HAP-1 (cell line): ENCODE measurements around the gene RANBP10.

ENCODE experiments used
- DNase-seq, 2 experiments: peaks; one replicate each; pipeline ENCODE4 v3.0.0-alpha.2; 2016 to 2020; ENCODE audit warnings: low spot score in 2 of 2
- H3K27me3 ChIP-seq: fragments of 250-450 bp; sonication (Bioruptor Pico); 2 replicates; pipeline ENCODE4 v1.5.1; 2020; ENCODE audit warnings: low read depth, mild to moderate bottlenecking, moderate library complexity
- H3K36me3 ChIP-seq: fragments of 250-450 bp; sonication (Bioruptor Pico); replicated peaks from 2 replicates; pipeline ENCODE4 v1.5.1; 2020; ENCODE audit warnings: mild to moderate bottlenecking
- H3K4me1 ChIP-seq: fragments of 250-450 bp; sonication (Bioruptor Pico); 2 replicates; pipeline ENCODE4 v1.5.1; 2020; ENCODE audit warnings: mild to moderate bottlenecking
- H3K4me3 ChIP-seq: fragments of 250-450 bp; sonication (Bioruptor Pico); 2 replicates; pipeline ENCODE4 v1.5.1; 2020; ENCODE audit warnings: mild to moderate bottlenecking, moderate library complexity
- H3K9me3 ChIP-seq: fragments of 250-450 bp; sonication (Bioruptor Pico); 2 replicates; pipeline ENCODE4 v1.5.1; 2020; ENCODE audit warnings: mild to moderate bottlenecking, moderate library complexity
- in situ Hi-C: fragments of 300-500 bp; cut with MboI; formaldehyde crosslinking; loops from 3 replicates; pipeline ENCODE4 v1.14.3; 2020; ENCODE audit warnings: low sequenced_read_pairs, inconsistent platforms, mixed read lengths

RANBP10 gene

DNA sequence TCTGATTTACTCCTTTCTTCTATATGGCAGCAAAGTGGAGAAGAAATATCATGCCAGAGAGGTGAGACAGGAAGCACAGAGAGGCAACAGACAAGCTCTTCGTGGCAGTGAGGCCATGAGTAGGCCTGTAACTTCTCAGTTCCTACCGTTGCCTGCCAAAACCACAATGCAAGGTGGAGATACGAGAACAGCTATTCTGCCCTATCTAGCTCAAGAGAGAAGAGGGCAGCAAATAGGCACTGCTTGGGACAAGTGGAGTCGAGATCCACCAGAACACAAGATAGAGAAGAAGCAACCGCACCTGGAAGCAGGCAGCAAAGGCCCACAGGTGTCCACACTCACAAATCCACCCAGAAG is 24.8 kb downstream of the RANBP10 start:
- DNase-seq = no peak
- in situ Hi-C loops = no loop called here
- Histone ChIP-seq H3K9me3 (no peaks in the 10 kb centered on the region), H3K4me3 (no peak overlapping the region), H3K4me1 (no peaks in the 10 kb centered on the region), H3K36me3 (no peaks in the 10 kb centered on the region), H3K27me3 (no peaks in the 10 kb centered on the region)

DNA sequence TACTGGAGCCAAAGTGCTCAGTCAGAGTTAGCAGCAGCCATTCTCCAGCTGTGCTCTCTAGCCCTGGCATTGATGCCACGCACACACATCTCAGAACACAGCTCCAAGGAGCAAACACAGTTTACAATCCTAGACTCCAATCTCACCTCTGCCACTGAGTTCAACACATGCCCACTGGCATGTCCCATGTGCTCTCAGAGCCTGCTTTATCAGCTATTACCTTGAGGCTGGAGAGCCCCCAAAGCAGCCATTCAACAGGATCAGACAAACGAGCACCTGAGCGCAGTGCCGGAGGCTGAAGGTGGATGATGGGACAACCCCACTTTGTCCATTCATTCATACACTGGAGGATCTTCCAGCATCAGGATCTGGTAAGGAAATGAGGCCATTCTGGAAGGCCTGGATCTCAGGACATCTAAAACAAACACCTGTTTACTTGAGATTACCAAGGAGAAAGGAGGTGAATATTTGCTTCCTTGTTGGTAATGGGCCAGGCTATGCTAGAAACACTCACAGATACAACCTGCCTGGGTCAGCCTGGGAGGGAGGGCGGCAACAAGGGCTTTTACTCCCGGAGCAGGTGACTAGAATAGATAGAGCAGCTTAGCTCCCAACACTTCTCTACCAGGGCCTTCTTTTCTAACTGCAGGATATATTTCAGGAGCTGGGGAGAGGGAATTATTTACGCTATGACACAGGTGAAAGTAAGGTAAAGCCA is 25.4 kb downstream of the RANBP10 start:
- no peaks in the 10 kb centered on the region for H3K27me3 ChIP-seq
- no peaks in the 10 kb centered on the region for H3K36me3 ChIP-seq
- H3K9me3 ChIP-seq = no peaks in the 10 kb centered on the region
- H3K4me3 ChIP-seq = no peak overlapping the region
- in situ Hi-C loops = no loop called here
- no peaks in the 10 kb centered on the region for H3K4me1 ChIP-seq
- DNase-seq = no peak

GRCh38 chr16:67779256-67780014 is 26.9 kb downstream of the RANBP10 start:
- no peak overlapping the region for H3K4me3 ChIP-seq
- H3K27me3 ChIP-seq = no peaks in the 10 kb centered on the region
- H3K36me3 ChIP-seq = 0 out of 2 replicates have a peak, but pooled peaks cover 6% of the 10 kb centered on the region
- in situ Hi-C loops = no loop called here
- no peak for DNase-seq
- no peaks in the 10 kb centered on the region for H3K9me3 ChIP-seq
- H3K4me1 ChIP-seq = no peaks in the 10 kb centered on the region

DNA sequence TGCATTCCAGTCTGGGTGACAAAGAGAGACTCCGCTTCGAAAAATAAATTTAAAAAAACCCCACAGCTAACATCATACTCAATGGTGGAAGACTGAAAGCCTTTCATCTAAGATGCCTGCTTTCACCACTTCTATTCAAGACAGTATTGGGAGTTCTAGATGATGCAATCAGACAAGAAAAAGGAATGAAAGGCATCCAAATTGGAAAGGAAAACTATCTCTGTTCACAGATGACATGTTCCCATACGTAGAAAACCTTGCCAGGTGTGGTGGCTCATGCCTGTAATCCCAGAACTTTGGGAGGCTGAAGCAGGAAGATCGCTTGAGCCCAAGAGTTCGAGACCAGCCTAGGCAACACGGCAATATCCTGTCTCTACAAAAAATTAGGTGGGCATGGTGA is 31.1 kb downstream of the RANBP10 start:
- H3K27me3 ChIP-seq = no peaks in the 10 kb centered on the region
- in situ Hi-C loops = no loop called here
- H3K9me3 ChIP-seq = no peaks in the 10 kb centered on the region
- DNase-seq = no peak
- H3K4me3 ChIP-seq = no peak overlapping the region
- 0 out of 2 replicates have a peak, but pooled peaks cover 10% of the 10 kb centered on the region for H3K36me3 ChIP-seq
- no peaks in the 10 kb centered on the region for H3K4me1 ChIP-seq

DNA sequence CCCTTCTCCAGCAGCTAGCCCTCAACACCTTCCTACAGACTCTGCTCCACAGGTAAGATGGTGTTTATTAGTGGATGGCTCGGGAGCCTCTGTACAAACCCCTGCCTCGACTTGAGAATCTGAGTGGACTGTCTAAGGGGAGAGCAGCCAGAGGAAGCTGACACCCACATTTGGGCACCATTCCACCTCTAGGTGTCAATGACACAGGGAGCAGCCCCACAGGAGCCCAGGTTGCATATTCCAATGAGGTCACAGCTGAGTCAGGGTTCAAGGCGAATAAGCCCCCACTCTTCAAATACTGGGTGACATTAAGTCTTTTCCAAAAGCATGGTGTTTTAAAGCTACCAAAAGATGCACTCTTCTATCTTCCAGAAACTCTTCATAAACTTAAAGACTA is 31.9 kb downstream of the RANBP10 start:
- Histone ChIP-seq H3K27me3 (no peaks in the 10 kb centered on the region), H3K4me1 (no peaks in the 10 kb centered on the region), H3K36me3 (0 out of 2 replicates have a peak, but pooled peaks cover 11% of the 10 kb centered on the region), H3K4me3 (no peak overlapping the region), H3K9me3 (no peaks in the 10 kb centered on the region)
- in situ Hi-C loops = no loop called here
- no peak for DNase-seq

DNA sequence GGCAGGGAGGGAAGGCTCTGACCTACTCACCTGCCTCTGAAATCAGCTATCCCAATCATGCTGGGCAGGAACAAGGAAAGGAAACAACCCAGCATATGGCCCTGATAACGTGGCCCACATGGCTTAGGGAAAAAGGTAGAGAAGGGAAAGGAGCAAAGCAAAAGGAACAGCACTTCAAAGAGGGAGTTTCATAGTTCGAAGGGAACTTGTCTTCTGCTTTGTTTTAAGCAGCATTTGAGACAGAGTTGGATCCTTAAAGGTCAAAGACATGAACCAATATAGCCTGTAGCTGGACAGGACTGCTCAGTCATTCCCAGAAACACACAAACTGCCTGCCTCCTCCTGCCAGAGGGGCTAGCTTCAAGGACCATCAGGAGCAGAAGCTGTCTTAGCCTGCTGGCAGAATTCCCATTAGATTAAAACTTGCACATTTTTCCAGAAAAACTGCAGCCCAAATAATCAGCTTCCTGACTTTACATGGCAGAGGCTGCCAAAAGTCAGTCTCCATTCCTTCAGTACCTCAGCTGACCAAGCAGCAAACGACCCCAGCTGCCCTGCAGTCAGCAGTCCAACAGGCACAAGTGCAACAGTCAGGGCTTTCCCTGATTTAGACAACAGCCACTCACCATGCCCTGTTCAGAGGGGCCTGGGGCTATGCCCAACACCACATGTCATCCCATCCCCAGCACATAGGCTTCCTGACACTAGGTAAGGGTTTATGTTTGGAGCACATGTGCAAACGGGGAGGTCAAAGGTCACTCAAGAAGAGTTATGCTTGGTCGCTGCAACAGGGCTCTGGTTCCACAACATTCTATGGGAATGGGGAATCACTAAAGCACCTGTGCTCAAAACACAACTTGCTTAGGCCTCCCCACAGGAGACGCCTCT is 32.5 kb downstream of the RANBP10 start:
- Histone ChIP-seq H3K9me3 (no peaks in the 10 kb centered on the region), H3K4me1 (no peaks in the 10 kb centered on the region), H3K36me3 (peaks cover 11% of the 10 kb centered on the region; the same call in 1 of the 2 replicates), H3K27me3 (no peaks in the 10 kb centered on the region), H3K4me3 (no peak overlapping the region)
- in situ Hi-C loops = no loop called here
- no peak for DNase-seq

DNA sequence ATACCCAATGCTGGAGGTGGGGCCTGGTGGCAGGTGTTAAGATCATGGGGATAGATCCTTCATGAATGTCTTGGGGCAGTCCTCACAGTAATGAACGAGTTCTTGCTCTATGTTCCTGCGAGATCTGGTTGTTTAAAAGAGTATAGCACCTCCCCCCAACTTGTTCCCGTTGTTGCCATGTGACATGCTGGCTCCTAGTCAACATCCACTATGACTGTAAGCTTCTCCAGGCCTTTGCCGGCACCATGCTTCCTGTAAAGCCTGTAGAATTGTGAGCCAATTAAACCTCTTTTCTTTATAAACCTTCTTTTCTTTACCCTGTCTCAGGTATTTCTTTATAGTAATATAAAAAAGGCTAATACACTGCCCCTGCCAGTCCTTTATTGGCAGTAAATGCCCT is 33.3 kb downstream of the RANBP10 start:
- Histone ChIP-seq H3K4me3 (no peak overlapping the region), H3K4me1 (no peaks in the 10 kb centered on the region), H3K9me3 (no peaks in the 10 kb centered on the region), H3K36me3 (peaks cover 11% of the 10 kb centered on the region; the same call in 1 of the 2 replicates), H3K27me3 (no peaks in the 10 kb centered on the region)
- no peak for DNase-seq
- in situ Hi-C loops = no loop called here

DNA sequence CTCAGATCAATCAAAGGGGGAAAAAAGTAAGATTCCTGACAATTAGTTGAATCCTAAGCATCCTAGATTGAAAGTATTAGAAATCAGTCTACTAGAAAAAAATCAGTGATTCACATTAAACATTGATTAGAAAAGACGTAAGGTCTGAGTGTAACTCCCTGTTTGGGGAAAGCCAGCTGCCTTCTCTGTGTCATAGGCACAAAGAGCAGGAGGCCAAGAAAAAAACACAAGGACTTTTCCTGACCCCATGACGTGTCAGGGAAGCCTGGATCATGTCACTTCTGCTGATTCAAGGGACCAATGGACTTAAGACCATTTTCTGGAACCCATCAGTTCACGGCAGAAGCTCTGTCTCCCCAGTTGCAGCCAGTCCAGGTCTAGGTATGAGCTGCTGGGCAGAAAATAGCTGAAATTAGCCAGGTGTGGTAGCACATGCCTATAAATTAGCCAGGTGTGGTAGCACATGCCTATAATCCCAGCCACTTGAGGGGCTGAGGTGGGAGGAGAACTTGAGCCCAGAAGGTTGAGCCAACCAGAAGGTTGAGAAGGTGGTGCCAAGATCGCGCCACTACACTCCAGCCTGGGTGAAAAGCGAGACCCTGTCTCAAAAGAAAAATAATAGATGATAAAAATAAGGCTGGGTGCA is 35.9 kb downstream of the RANBP10 start:
- in situ Hi-C loops = no loop called here
- DNase-seq = no peak
- H3K9me3 ChIP-seq = no peaks in the 10 kb centered on the region
- peaks cover 11% of the 10 kb centered on the region; the same call in 1 of the 2 replicates for H3K36me3 ChIP-seq
- H3K4me1 ChIP-seq = no peaks in the 10 kb centered on the region
- H3K27me3 ChIP-seq = no peaks in the 10 kb centered on the region
- H3K4me3 ChIP-seq = no peak overlapping the region

DNA sequence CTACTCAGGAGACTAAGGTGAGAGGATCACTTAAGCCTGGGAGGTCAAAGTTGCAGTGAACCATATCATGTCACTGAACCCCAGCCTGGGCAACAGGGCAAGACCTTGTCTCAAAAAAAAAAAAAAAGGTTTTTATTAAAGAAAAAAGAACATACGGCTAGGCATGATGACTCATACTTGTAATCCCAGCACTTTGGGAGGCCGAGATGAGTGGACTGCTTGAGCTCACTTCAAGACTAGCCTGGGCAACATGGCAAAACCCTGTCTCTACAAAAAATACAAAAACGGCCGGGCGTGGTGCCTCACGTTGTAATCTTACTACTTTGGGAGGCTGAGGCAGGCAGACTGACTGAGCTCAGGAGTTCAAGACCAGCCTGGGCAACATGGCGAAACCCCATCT is 38.4 kb downstream of the RANBP10 start:
- DNase-seq = no peak
- peaks cover 5% of the 10 kb centered on the region; the same call in 1 of the 2 replicates for H3K36me3 ChIP-seq

GRCh38 chr16:67766291-67766690 is 40.1 kb downstream of the RANBP10 start:
- no peak for DNase-seq
- Histone ChIP-seq H3K9me3 (no peaks in the 10 kb centered on the region), H3K4me1 (no peaks in the 10 kb centered on the region), H3K36me3 (peaks cover 5% of the 10 kb centered on the region; the same call in 1 of the 2 replicates), H3K27me3 (no peaks in the 10 kb centered on the region), H3K4me3 (no peak overlapping the region)
- in situ Hi-C loops = no loop called here

More for the DNA sequence above, 38.4 kb downstream of the RANBP10 start:
- H3K9me3 ChIP-seq = no peaks in the 10 kb centered on the region
- no peaks in the 10 kb centered on the region for H3K4me1 ChIP-seq
- H3K4me3 ChIP-seq = no peak overlapping the region
- in situ Hi-C loops = no loop called here
- H3K27me3 ChIP-seq = no peaks in the 10 kb centered on the region

DNA sequence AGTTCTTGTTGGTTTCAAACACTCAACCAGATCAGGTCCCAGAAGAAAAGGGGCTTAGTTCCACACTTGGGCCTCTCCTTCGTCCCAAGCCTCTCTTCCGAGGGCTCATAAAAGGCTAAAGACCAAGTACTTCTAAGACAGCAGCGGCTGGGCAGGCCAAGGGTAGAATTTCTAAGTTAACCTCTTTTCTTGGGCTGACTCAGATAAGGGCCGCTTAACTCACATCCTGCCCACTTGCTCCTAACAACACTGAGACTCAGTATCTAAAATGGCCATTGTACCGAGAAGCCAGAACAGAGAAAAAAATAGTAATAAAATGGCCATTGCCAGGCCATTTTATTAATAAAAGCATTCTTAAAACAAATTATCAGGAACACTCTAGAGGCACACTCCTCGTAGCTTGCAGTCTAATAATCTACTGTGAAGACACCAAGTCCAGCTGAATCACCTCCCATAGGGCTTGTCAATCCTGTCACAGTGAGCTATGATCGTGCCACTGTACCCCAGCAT is 42.1 kb downstream of the RANBP10 start:
- in situ Hi-C loops = no loop called here
- Histone ChIP-seq H3K9me3 (no peaks in the 10 kb centered on the region), H3K36me3 (no peaks in the 10 kb centered on the region; the same call in 1 of the 2 replicates), H3K4me1 (no peaks in the 10 kb centered on the region), H3K4me3 (no peak overlapping the region), H3K27me3 (no peaks in the 10 kb centered on the region)
- no peak for DNase-seq

GRCh38 chr16:67763066-67763465 is 43.3 kb downstream of the RANBP10 start:
- no peak for DNase-seq
- Histone ChIP-seq H3K36me3 (no peaks in the 10 kb centered on the region), H3K27me3 (no peaks in the 10 kb centered on the region), H3K4me1 (no peaks in the 10 kb centered on the region), H3K4me3 (no peak overlapping the region), H3K9me3 (no peaks in the 10 kb centered on the region)
- in situ Hi-C loops = no loop called here

GRCh38 chr16:67762385-67762784 is 44.0 kb downstream of the RANBP10 start:
- H3K9me3 ChIP-seq = no peaks in the 10 kb centered on the region
- H3K4me1 ChIP-seq = no peaks in the 10 kb centered on the region
- DNase-seq = no peak
- no peaks in the 10 kb centered on the region for H3K27me3 ChIP-seq
- no peak overlapping the region for H3K4me3 ChIP-seq
- in situ Hi-C loops = no loop called here
- no peaks in the 10 kb centered on the region for H3K36me3 ChIP-seq
